SK-N-SH (cell line): ENCODE measurements around the gene ANXA8.

Experiments
- CHD2 ChIP-seq: fragments of 150-350 bp; IDR thresholded peaks from 2 replicates; pipeline ENCODE4 v1.6.1; 2018; ENCODE audit warnings: low read length; ENCODE audit not compliant: partially characterized antibody
- CTCF ChIP-seq: fragments of 200-600 bp; sonication (generic); IDR thresholded peaks from 2 replicates; pipeline ENCODE4 v1.6.1; 2017; ENCODE audit warnings: antibody characterized with exemption, mild to moderate bottlenecking, moderate library complexity
- FOXM1 ChIP-seq: IDR thresholded peaks from 2 replicates; pipeline ENCODE4 v1.4.0; 2012; ENCODE audit warnings: low read depth, mild to moderate bottlenecking
- JUND ChIP-seq: IDR thresholded peaks from 2 replicates; pipeline ENCODE4 v1.4.0; 2012
- POLR2AphosphoS5 ChIP-seq: IDR thresholded peaks from 2 replicates; pipeline ENCODE4 v1.6.1; 2012; ENCODE audit warnings: low read depth, low read length
- RCOR1 ChIP-seq: fragments of 150-350 bp; IDR thresholded peaks from 2 replicates; pipeline ENCODE4 v1.6.1; 2017; ENCODE audit warnings: antibody characterized with exemption, low read length
- TF ChIP-seq, protein P1 (sequence below): IDR thresholded peaks from 2 replicates; pipeline ENCODE4 v1.6.1; 2012; ENCODE audit warnings: mild to moderate bottlenecking, low read depth, low read length, moderate library complexity

DNA sequence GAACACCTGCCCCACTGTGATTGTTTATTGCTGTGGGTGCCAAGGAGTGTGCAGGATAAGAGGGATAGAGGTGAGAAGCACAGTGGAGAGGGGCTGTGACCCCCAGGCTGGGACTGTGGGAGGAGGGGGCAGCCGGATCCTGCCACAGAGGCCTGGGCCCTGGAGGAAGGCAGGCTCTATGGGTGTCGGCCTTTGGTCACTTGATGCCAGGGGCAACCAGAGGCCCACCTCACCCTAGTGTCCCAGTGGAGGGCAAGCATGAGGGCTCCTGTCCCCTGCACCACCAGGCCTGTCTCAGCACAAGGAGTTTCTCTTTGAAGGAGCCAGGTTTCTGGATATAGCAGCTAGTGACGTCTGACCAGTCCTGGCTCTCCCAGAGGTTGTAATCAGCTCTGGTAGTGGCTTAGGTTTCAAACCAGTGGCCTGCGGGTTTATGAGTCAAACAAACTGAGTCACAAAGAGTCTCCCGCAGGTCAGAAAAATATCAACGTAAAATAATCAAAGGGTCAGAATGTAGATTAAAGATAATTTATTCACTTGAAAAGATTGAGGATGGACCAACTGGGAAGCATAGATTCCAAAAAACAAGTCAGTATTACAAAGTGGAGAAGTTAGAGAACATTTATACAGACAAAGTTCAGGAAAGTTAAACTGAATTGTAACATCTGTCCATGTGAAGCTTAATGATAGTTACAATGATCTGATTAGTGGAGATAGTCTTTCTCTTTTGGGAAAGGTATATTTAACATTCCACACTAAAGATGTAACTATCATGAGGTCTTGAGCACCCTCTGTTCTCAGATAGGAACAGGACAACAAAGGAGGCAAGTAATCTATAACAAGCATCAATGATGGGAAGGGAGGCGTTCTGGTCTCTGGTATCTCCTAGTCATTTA, 62.6 kb downstream of the ANXA8 start:
- no peak for TF ChIP-seq CTCF
- TF ChIP-seq FOXM1 = no peak
- no peak for TF ChIP-seq CHD2
- TF ChIP-seq, protein P1, sequence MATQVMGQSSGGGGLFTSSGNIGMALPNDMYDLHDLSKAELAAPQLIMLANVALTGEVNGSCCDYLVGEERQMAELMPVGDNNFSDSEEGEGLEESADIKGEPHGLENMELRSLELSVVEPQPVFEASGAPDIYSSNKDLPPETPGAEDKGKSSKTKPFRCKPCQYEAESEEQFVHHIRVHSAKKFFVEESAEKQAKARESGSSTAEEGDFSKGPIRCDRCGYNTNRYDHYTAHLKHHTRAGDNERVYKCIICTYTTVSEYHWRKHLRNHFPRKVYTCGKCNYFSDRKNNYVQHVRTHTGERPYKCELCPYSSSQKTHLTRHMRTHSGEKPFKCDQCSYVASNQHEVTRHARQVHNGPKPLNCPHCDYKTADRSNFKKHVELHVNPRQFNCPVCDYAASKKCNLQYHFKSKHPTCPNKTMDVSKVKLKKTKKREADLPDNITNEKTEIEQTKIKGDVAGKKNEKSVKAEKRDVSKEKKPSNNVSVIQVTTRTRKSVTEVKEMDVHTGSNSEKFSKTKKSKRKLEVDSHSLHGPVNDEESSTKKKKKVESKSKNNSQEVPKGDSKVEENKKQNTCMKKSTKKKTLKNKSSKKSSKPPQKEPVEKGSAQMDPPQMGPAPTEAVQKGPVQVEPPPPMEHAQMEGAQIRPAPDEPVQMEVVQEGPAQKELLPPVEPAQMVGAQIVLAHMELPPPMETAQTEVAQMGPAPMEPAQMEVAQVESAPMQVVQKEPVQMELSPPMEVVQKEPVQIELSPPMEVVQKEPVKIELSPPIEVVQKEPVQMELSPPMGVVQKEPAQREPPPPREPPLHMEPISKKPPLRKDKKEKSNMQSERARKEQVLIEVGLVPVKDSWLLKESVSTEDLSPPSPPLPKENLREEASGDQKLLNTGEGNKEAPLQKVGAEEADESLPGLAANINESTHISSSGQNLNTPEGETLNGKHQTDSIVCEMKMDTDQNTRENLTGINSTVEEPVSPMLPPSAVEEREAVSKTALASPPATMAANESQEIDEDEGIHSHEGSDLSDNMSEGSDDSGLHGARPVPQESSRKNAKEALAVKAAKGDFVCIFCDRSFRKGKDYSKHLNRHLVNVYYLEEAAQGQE = no peak
- no peak for TF ChIP-seq JUND
- no peak for TF ChIP-seq POLR2AphosphoS5
- TF ChIP-seq RCOR1 = no peak
